ENCODE data around the gene KLHL35.
A peak's percentile ranks its signal among the peaks of the same experiment; 100 is the strongest.

DNA sequence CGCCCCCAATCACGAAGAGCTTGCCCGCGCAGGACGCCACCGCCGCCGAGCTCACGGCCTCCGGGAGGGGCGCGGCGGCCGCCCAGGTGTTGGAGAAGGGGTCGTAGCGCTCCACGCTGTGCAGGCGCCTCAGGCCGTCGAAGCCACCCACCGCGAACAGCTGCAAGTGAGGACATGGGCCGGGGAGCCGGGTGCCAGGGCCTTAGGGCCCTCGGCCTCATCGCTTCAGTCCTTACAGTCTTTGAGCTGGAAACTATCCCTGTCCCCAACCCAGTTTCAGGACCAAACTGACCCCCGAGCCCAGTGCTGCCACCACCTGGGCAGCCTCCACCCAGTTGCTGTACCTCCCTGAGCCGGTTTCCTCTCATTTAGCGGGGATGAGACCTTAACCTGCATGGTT, 7.6 kb downstream of the KLHL35 start:
- TF ChIP-seq, protein P1, sequence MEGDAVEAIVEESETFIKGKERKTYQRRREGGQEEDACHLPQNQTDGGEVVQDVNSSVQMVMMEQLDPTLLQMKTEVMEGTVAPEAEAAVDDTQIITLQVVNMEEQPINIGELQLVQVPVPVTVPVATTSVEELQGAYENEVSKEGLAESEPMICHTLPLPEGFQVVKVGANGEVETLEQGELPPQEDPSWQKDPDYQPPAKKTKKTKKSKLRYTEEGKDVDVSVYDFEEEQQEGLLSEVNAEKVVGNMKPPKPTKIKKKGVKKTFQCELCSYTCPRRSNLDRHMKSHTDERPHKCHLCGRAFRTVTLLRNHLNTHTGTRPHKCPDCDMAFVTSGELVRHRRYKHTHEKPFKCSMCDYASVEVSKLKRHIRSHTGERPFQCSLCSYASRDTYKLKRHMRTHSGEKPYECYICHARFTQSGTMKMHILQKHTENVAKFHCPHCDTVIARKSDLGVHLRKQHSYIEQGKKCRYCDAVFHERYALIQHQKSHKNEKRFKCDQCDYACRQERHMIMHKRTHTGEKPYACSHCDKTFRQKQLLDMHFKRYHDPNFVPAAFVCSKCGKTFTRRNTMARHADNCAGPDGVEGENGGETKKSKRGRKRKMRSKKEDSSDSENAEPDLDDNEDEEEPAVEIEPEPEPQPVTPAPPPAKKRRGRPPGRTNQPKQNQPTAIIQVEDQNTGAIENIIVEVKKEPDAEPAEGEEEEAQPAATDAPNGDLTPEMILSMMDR (IDR thresholded peaks at IDR 0.05; ENCODE audit: borderline replicate concordance, extremely low read depth, low read length, poor library complexity, severe bottlenecking), result peak; percentile 40
- no peak for TF ChIP-seq EZH2 (IDR thresholded peaks at IDR 0.05; ENCODE audit: borderline replicate concordance, low read depth, low read length, severe bottlenecking)
